A549 treated with AZD9567 at 1 μM for 4 hours (cell line): ENCODE data around the gene ARHGAP1. TPM values are rescaled to one million over a fixed set of nuclear protein-coding genes. Genes with fewer than 3 reads are reported as not detected.

Experiments
- total RNA-seq: library from RNA; stranded (reverse); fragments of 200-300 nt; extraction: Qiagen RNA extraction; gene quantifications from 5 replicates; pipeline ENCODE4 v1.2.3, GENCODE V29; 2022; ENCODE audit not compliant: insufficient read depth

The ARHGAP1 gene
- 51.3 to 61.9 TPM (median 54.7 TPM) in 5 replicates for total RNA-seq

GRCh38 chr11:46700241-46701077 lies at the start of gene ARHGAP1, which contains the start of gene ZNF408:
Gene ARHGAP1 (minus strand): TSS chr11:46700619. CDS start chr11:46696107, 4,512 bp downstream.
Gene ZNF408 (plus strand): TSS chr11:46701031. CDS start chr11:46701048, 17 bp downstream.

GRCh38 chr11:46719048-46719542 lies 18.7 kb upstream of the ARHGAP1 start, which contains the start of gene F2:
Gene F2 (plus strand): TSS chr11:46719213. CDS start chr11:46719236, 23 bp downstream.

Other genes starting within 250 kb of the ARHGAP1 start
- gene AMBRA1, start 106.6 kb downstream of the ARHGAP1 start, total RNA-seq = 15.8 to 29.3 TPM (median 16.3 TPM) in 5 replicates
- gene HARBI1, start 83.4 kb downstream of the ARHGAP1 start, total RNA-seq = 4.9 to 5.5 TPM (median 5.2 TPM) in 5 replicates
- gene ATG13, start 83.1 kb downstream of the ARHGAP1 start, total RNA-seq = 34.2 to 58.2 TPM (median 56.4 TPM) in 5 replicates
- gene ZNF408, start 412 bp upstream of the ARHGAP1 start, total RNA-seq = 12.1 to 20.7 TPM (median 17.2 TPM) in 5 replicates
- gene F2, start 18.6 kb upstream of the ARHGAP1 start, total RNA-seq = 1.8 to 5.0 TPM (median 2.0 TPM) in 5 replicates
- gene CKAP5, start 145.7 kb upstream of the ARHGAP1 start, total RNA-seq = 60.5 to 113 TPM (median 70.8 TPM) in 5 replicates
- gene LRP4, start 217.9 kb upstream of the ARHGAP1 start, total RNA-seq = 6.7 to 7.8 TPM (median 7.1 TPM) in 5 replicates
- 23.0 to 31.7 TPM (median 28.9 TPM) in 5 replicates for gene CSTPP1, start 236.1 kb upstream of the ARHGAP1 start, total RNA-seq